Measurements from ENCODE around the gene SMG9.

DNA sequence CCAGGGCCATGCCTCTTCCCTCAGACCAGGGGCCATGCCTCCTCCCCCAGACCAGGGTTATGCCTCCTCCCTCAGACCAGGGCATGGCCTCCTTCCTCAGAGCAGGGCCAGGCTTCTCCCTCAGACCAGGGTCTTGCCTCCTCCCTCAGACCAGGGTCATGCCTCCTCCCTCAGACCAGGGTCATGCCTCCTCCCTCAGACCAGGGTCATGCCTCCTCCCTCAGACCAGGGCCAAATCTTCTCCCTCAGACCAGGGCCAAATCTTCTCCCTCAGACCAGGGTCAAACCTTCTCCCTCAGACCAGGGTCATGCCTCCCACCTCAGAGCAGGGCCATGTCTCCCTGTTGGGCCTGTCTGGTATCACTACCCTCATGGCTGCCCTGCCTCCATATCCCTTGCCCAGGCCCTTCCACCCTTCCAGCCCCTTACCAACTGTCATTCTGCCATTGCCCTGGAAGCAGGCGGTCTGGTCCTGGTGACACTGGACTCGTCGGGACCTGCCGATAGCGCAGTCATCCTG is 43.3 kb upstream of the SMG9 start:
- TF ChIP-seq, protein P1, sequence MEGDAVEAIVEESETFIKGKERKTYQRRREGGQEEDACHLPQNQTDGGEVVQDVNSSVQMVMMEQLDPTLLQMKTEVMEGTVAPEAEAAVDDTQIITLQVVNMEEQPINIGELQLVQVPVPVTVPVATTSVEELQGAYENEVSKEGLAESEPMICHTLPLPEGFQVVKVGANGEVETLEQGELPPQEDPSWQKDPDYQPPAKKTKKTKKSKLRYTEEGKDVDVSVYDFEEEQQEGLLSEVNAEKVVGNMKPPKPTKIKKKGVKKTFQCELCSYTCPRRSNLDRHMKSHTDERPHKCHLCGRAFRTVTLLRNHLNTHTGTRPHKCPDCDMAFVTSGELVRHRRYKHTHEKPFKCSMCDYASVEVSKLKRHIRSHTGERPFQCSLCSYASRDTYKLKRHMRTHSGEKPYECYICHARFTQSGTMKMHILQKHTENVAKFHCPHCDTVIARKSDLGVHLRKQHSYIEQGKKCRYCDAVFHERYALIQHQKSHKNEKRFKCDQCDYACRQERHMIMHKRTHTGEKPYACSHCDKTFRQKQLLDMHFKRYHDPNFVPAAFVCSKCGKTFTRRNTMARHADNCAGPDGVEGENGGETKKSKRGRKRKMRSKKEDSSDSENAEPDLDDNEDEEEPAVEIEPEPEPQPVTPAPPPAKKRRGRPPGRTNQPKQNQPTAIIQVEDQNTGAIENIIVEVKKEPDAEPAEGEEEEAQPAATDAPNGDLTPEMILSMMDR (IDR thresholded peaks at IDR 0.05; ENCODE audit: low read depth, low read length, missing input control), result no peak
- TF ChIP-seq YY1 (IDR thresholded peaks at IDR 0.05) (no peak), FOXA1 (IDR thresholded peaks at IDR 0.05) (no peak), JUND (IDR thresholded peaks at IDR 0.05) (no peak), RXRA (IDR thresholded peaks at IDR 0.05) (no peak), SP1 (IDR thresholded peaks at IDR 0.05) (no peak), TAF1 (conservative IDR thresholded peaks at IDR 0.05) (no peak)
- TF ChIP-seq, protein P2, sequence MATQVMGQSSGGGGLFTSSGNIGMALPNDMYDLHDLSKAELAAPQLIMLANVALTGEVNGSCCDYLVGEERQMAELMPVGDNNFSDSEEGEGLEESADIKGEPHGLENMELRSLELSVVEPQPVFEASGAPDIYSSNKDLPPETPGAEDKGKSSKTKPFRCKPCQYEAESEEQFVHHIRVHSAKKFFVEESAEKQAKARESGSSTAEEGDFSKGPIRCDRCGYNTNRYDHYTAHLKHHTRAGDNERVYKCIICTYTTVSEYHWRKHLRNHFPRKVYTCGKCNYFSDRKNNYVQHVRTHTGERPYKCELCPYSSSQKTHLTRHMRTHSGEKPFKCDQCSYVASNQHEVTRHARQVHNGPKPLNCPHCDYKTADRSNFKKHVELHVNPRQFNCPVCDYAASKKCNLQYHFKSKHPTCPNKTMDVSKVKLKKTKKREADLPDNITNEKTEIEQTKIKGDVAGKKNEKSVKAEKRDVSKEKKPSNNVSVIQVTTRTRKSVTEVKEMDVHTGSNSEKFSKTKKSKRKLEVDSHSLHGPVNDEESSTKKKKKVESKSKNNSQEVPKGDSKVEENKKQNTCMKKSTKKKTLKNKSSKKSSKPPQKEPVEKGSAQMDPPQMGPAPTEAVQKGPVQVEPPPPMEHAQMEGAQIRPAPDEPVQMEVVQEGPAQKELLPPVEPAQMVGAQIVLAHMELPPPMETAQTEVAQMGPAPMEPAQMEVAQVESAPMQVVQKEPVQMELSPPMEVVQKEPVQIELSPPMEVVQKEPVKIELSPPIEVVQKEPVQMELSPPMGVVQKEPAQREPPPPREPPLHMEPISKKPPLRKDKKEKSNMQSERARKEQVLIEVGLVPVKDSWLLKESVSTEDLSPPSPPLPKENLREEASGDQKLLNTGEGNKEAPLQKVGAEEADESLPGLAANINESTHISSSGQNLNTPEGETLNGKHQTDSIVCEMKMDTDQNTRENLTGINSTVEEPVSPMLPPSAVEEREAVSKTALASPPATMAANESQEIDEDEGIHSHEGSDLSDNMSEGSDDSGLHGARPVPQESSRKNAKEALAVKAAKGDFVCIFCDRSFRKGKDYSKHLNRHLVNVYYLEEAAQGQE (IDR thresholded peaks at IDR 0.05), result no peak
